CD8-positive, alpha-beta memory T cell (primary cell): ENCODE data around the gene TENM4. TPM values are rescaled to one million over a fixed set of nuclear protein-coding genes. Genes with fewer than 3 reads are reported as not detected.

ENCODE experiments used
- CTCF ChIA-PET: fragments of 350-600 bp; sonication (Branson Sonifier 250); formaldehyde crosslinking; loops from one replicate; lab custom pipeline; 2021; ENCODE audit warnings: antibody characterized with exemption; lab: Charles Lee
- POLR2A ChIA-PET: fragments of 350-600 bp; sonication (Branson Sonifier 250); formaldehyde crosslinking; loops from one replicate; lab custom pipeline; 2021; ENCODE audit warnings: antibody characterized with exemption; lab: Charles Lee
- DNase-seq, 5 donors: peaks; one replicate each; pipeline versions ENCODE4 v3.0.0 to v3.0.0-alpha.2; 2020 to 2022; ENCODE audit warnings: mixed read lengths in 1 of 5
- H3K27ac ChIP-seq: one replicate; pipeline ENCODE4 v1.7.0; 2013; ENCODE audit warnings: low read depth, mild to moderate bottlenecking, low read length, moderate library complexity
- H3K27me3 ChIP-seq: 2 replicates; pipeline ENCODE4 v1.7.0; 2013; ENCODE audit warnings: low read length, mild to moderate bottlenecking; ENCODE audit not compliant: insufficient read depth, poor library complexity, severe bottlenecking
- H3K36me3 ChIP-seq: 2 replicates; pipeline ENCODE4 v1.7.0; 2013; ENCODE audit warnings: mild to moderate bottlenecking, low read length, moderate library complexity; ENCODE audit not compliant: insufficient read depth
- H3K4me1 ChIP-seq: 2 replicates; pipeline ENCODE4 v1.7.0; 2013; ENCODE audit warnings: mild to moderate bottlenecking, low read length, moderate library complexity; ENCODE audit not compliant: insufficient read depth
- H3K4me3 ChIP-seq: 2 replicates; pipeline ENCODE4 v1.7.0; 2013; ENCODE audit warnings: mild to moderate bottlenecking, low read length
- H3K9me3 ChIP-seq: 2 replicates; pipeline ENCODE4 v1.7.0; 2013; ENCODE audit warnings: mild to moderate bottlenecking, low read length
- H3K27ac Mint-ChIP-seq, 8 donors: one replicate each; pipeline ENCODE4 v1.8.0; 2020 to 2021; ENCODE audit warnings: mixed read lengths in 8 of 8, mild to moderate bottlenecking in 6 of 8, inconsistent platforms in 3 of 8, moderate library complexity in 3 of 8
- H3K27me3 Mint-ChIP-seq, 2 donors: one replicate each; pipeline ENCODE4 v1.8.0; 2020 to 2021; ENCODE audit warnings: mixed read lengths in 2 of 2, mild to moderate bottlenecking in 1 of 2, moderate library complexity in 1 of 2
- H3K36me3 Mint-ChIP-seq, 3 donors: one replicate each; pipeline ENCODE4 v1.8.0; 2020 to 2021; ENCODE audit warnings: mixed read lengths in 3 of 3, inconsistent platforms in 1 of 3, mild to moderate bottlenecking in 1 of 3
- H3K4me1 Mint-ChIP-seq, 3 donors: one replicate each; pipeline ENCODE4 v1.8.0; 2020 to 2021; ENCODE audit warnings: mixed read lengths in 3 of 3, inconsistent platforms in 1 of 3, mild to moderate bottlenecking in 1 of 3
- H3K4me3 Mint-ChIP-seq, 7 donors: one replicate each; pipeline ENCODE4 v1.8.0; 2020 to 2021; ENCODE audit warnings: mixed read lengths in 7 of 7, mild to moderate bottlenecking in 6 of 7, moderate library complexity in 4 of 7, inconsistent platforms in 2 of 7
- H3K9me3 Mint-ChIP-seq, 5 donors: one replicate each; pipeline ENCODE4 v1.8.0; 2020 to 2022; ENCODE audit warnings: mixed read lengths in 5 of 5, mild to moderate bottlenecking in 3 of 5, moderate library complexity in 2 of 5, inconsistent platforms in 1 of 5
- polyA plus RNA-seq: library from polyadenylated mRNA; unstranded; fragments of 300-500 nt; fragmentation: Illumina TruSeq; gene quantifications from one replicate; pipeline ENCODE4 v1.2.3, GENCODE V29; 2021
- total RNA-seq, 2 experiments: library from RNA; stranded (reverse); gene quantifications; one replicate each; pipeline ENCODE4 v1.2.3, GENCODE V29; 2021

Gene TENM4
- total and polyA plus RNA-seq, 3 experiments from 2014 or later, result not detected

- ChIA-PET CTCF (no interaction called here), POLR2A (no interaction called here)
- DNase-seq, result no peak
- H3K9me3 ChIP-seq, result no peaks in the 10 kb centered on the region
- H3K27ac ChIP-seq, result no peak overlapping the region
- no peaks in the 10 kb centered on the region for H3K27me3 ChIP-seq
- H3K27me3 Mint-ChIP-seq, result peaks cover 0 to 2% of the 10 kb centered on the region in 2 donors
- no peak overlapping the region for H3K4me3 ChIP-seq
- no peaks in the 10 kb centered on the region for H3K36me3 ChIP-seq
- no peaks in the 10 kb centered on the region for H3K4me1 ChIP-seq
- H3K36me3 Mint-ChIP-seq, result no peaks in the 10 kb centered on the region
- no peak overlapping the region for H3K4me3 Mint-ChIP-seq
- H3K9me3 Mint-ChIP-seq, result peaks cover 0 to 4% (median 0%) of the 10 kb centered on the region in 5 donors
- no peak overlapping the region for H3K27ac Mint-ChIP-seq
- H3K4me1 Mint-ChIP-seq, result no peaks in the 10 kb centered on the region
Measured at GRCh38 chr11:79375818-79376550, 64.8 kb downstream of the TENM4 start.

GRCh38 chr11:79374727-79375126, 66.1 kb downstream of the TENM4 start:
- DNase-seq, result no peak
- ChIA-PET POLR2A (no interaction called here), CTCF (no interaction called here)
- H3K36me3 Mint-ChIP-seq, result no peaks in the 10 kb centered on the region
- H3K27ac Mint-ChIP-seq, result no peak overlapping the region
- H3K4me1 ChIP-seq, result no peaks in the 10 kb centered on the region
- H3K36me3 ChIP-seq, result no peaks in the 10 kb centered on the region
- no peak overlapping the region for H3K4me3 ChIP-seq
- no peak overlapping the region for H3K27ac ChIP-seq
- no peaks in the 10 kb centered on the region for H3K27me3 ChIP-seq
- H3K4me3 Mint-ChIP-seq, result no peak overlapping the region
- no peaks in the 10 kb centered on the region for H3K9me3 ChIP-seq
- peaks cover 0 to 4% of the 10 kb centered on the region in 2 donors for H3K27me3 Mint-ChIP-seq
- peaks cover 0 to 4% (median 0%) of the 10 kb centered on the region in 5 donors for H3K9me3 Mint-ChIP-seq
- no peaks in the 10 kb centered on the region for H3K4me1 Mint-ChIP-seq

- POLR2A ChIA-PET, result no interaction called here
- H3K4me3 Mint-ChIP-seq, result no peak overlapping the region
- Histone ChIP-seq H3K4me3 (no peak overlapping the region), H3K36me3 (no peaks in the 10 kb centered on the region), H3K27me3 (no peaks in the 10 kb centered on the region), H3K27ac (no peak overlapping the region), H3K9me3 (no peaks in the 10 kb centered on the region), H3K4me1 (no peaks in the 10 kb centered on the region)
- H3K36me3 Mint-ChIP-seq, result no peaks in the 10 kb centered on the region
- CTCF ChIA-PET, result no interaction called here
- no peak for DNase-seq
- peaks cover 0 to 11% (median 0%) of the 10 kb centered on the region in 5 donors for H3K9me3 Mint-ChIP-seq
- H3K4me1 Mint-ChIP-seq, result no peaks in the 10 kb centered on the region
- H3K27ac Mint-ChIP-seq, result no peak overlapping the region
- peaks cover 0 to 4% of the 10 kb centered on the region in 2 donors for H3K27me3 Mint-ChIP-seq
Measured at GRCh38 chr11:79371724-79372123, 69.1 kb downstream of the TENM4 start.

GRCh38 chr11:79371152-79371551, 69.7 kb downstream of the TENM4 start:
- Mint-ChIP-seq H3K27me3 (peaks cover 0 to 4% of the 10 kb centered on the region in 2 donors), H3K27ac (no peak overlapping the region), H3K36me3 (no peaks in the 10 kb centered on the region), H3K9me3 (peaks cover 0 to 11% (median 0%) of the 10 kb centered on the region in 5 donors), H3K4me1 (no peaks in the 10 kb centered on the region), H3K4me3 (no peak overlapping the region)
- no peaks in the 10 kb centered on the region for H3K27me3 ChIP-seq
- CTCF ChIA-PET, result no interaction called here
- no peaks in the 10 kb centered on the region for H3K9me3 ChIP-seq
- POLR2A ChIA-PET, result no interaction called here
- H3K36me3 ChIP-seq, result no peaks in the 10 kb centered on the region
- no peaks in the 10 kb centered on the region for H3K4me1 ChIP-seq
- DNase-seq, result no peak
- no peak overlapping the region for H3K27ac ChIP-seq
- no peak overlapping the region for H3K4me3 ChIP-seq

- H3K27me3 Mint-ChIP-seq, result peaks cover 0 to 4% of the 10 kb centered on the region in 2 donors
Measured at GRCh38 chr11:79369055-79369454, 71.8 kb downstream of the TENM4 start.

GRCh38 chr11:79367844-79368243, 73.0 kb downstream of the TENM4 start:
- no peaks in the 10 kb centered on the region for H3K4me1 ChIP-seq
- no peak overlapping the region for H3K4me3 ChIP-seq
- Mint-ChIP-seq H3K27ac (no peak overlapping the region), H3K36me3 (no peaks in the 10 kb centered on the region), H3K9me3 (peaks cover 0 to 11% (median 0%) of the 10 kb centered on the region in 5 donors), H3K27me3 (peaks cover 0 to 2% of the 10 kb centered on the region in 2 donors), H3K4me1 (no peaks in the 10 kb centered on the region), H3K4me3 (no peak overlapping the region)
- ChIA-PET CTCF (no interaction called here), POLR2A (no interaction called here)
- H3K27ac ChIP-seq, result no peak overlapping the region
- DNase-seq, result no peak
- no peaks in the 10 kb centered on the region for H3K27me3 ChIP-seq
- H3K36me3 ChIP-seq, result no peaks in the 10 kb centered on the region
- no peaks in the 10 kb centered on the region for H3K9me3 ChIP-seq

More at GRCh38 chr11:79369055-79369454, 71.8 kb downstream of the TENM4 start:
- Mint-ChIP-seq H3K9me3 (peaks cover 0 to 11% (median 0%) of the 10 kb centered on the region in 5 donors), H3K4me3 (no peak overlapping the region), H3K27ac (no peak overlapping the region), H3K36me3 (no peaks in the 10 kb centered on the region), H3K4me1 (no peaks in the 10 kb centered on the region)
- Histone ChIP-seq H3K4me1 (no peaks in the 10 kb centered on the region), H3K4me3 (no peak overlapping the region), H3K36me3 (no peaks in the 10 kb centered on the region), H3K27me3 (no peaks in the 10 kb centered on the region), H3K9me3 (no peaks in the 10 kb centered on the region), H3K27ac (no peak overlapping the region)
- DNase-seq, result no peak
- POLR2A ChIA-PET, result no interaction called here
- CTCF ChIA-PET, result no interaction called here

- no peaks in the 10 kb centered on the region for H3K27me3 ChIP-seq
- ChIA-PET POLR2A (no interaction called here), CTCF (no interaction called here)
- peaks cover 0 to 8% (median 0%) of the 10 kb centered on the region in 5 donors for H3K9me3 Mint-ChIP-seq
- no peaks in the 10 kb centered on the region for H3K36me3 ChIP-seq
- peaks cover 0 to 2% of the 10 kb centered on the region in 2 donors for H3K27me3 Mint-ChIP-seq
- H3K4me3 Mint-ChIP-seq, result no peak overlapping the region
- H3K27ac Mint-ChIP-seq, result no peak overlapping the region
- H3K27ac ChIP-seq, result no peak overlapping the region
- DNase-seq, result no peak
- no peaks in the 10 kb centered on the region for H3K4me1 Mint-ChIP-seq
- no peaks in the 10 kb centered on the region for H3K36me3 Mint-ChIP-seq
- no peaks in the 10 kb centered on the region for H3K4me1 ChIP-seq
- H3K4me3 ChIP-seq, result no peak overlapping the region
- no peaks in the 10 kb centered on the region for H3K9me3 ChIP-seq
Measured at GRCh38 chr11:79366218-79366617, 74.6 kb downstream of the TENM4 start.

GRCh38 chr11:79363861-79364378, 76.9 kb downstream of the TENM4 start:
- Histone ChIP-seq H3K4me1 (no peaks in the 10 kb centered on the region), H3K36me3 (no peaks in the 10 kb centered on the region), H3K27ac (no peak overlapping the region), H3K4me3 (no peak overlapping the region), H3K27me3 (no peaks in the 10 kb centered on the region), H3K9me3 (no peaks in the 10 kb centered on the region)
- CTCF ChIA-PET, result no interaction called here
- POLR2A ChIA-PET, result no interaction called here
- no peaks in the 10 kb centered on the region for H3K27me3 Mint-ChIP-seq
- no peak for DNase-seq
- no peak overlapping the region for H3K4me3 Mint-ChIP-seq
- H3K27ac Mint-ChIP-seq, result no peak overlapping the region
- H3K4me1 Mint-ChIP-seq, result no peaks in the 10 kb centered on the region
- no peaks in the 10 kb centered on the region for H3K36me3 Mint-ChIP-seq
- H3K9me3 Mint-ChIP-seq, result peaks cover 0 to 8% (median 0%) of the 10 kb centered on the region in 5 donors
